Parathyroid adenoma (tissue), 2 donors: ENCODE measurements around the gene AKNA.

ENCODE experiments used
- H2AFZ ChIP-seq: fragments of 300-600 bp; sonication (generic); one replicate; pipeline ENCODE4 v1.7.0; 2017; ENCODE audit warnings: antibody characterized with exemption, mild to moderate bottlenecking
- H3K27ac ChIP-seq: fragments of 300-600 bp; sonication (generic); one replicate; pipeline ENCODE4 v1.7.0; 2017
- H3K27me3 ChIP-seq: fragments of 300-600 bp; sonication (generic); one replicate; pipeline ENCODE4 v1.7.0; 2017; ENCODE audit warnings: low read length; ENCODE audit not compliant: control insufficient read depth, insufficient read depth
- H3K36me3 ChIP-seq: fragments of 300-600 bp; sonication (generic); one replicate; pipeline ENCODE4 v1.7.0; 2017; ENCODE audit warnings: low read length; ENCODE audit not compliant: control insufficient read depth, insufficient read depth
- H3K4me1 ChIP-seq: fragments of 300-600 bp; sonication (generic); one replicate; pipeline ENCODE4 v1.7.0; 2017; ENCODE audit warnings: control low read depth
- H3K4me2 ChIP-seq: fragments of 300-600 bp; sonication (generic); one replicate; pipeline ENCODE4 v1.7.0; 2017; ENCODE audit warnings: low read length
- H3K4me3 ChIP-seq: fragments of 300-600 bp; sonication (generic); one replicate; pipeline ENCODE4 v1.7.0; 2017; ENCODE audit warnings: low read depth, low read length
- H3K79me2 ChIP-seq: fragments of 300-600 bp; sonication (generic); one replicate; pipeline ENCODE4 v1.7.0; 2017; ENCODE audit warnings: control low read depth
- H3K9ac ChIP-seq: fragments of 300-600 bp; sonication (generic); one replicate; pipeline ENCODE4 v1.7.0; 2017; ENCODE audit warnings: mild to moderate bottlenecking
- H3K9me3 ChIP-seq: fragments of 300-600 bp; sonication (generic); one replicate; pipeline ENCODE4 v1.7.0; 2017; ENCODE audit warnings: low read length; ENCODE audit not compliant: control insufficient read depth
- TF ChIP-seq, protein P1 (sequence below): fragments of 300-600 bp; sonication (generic); IDR thresholded peaks from one replicate; pipeline ENCODE4 v1.7.0; 2017; ENCODE audit warnings: antibody characterized with exemption, mild to moderate bottlenecking
- donor health status: primary hyperparathyroidism.

The AKNA gene

DNA sequence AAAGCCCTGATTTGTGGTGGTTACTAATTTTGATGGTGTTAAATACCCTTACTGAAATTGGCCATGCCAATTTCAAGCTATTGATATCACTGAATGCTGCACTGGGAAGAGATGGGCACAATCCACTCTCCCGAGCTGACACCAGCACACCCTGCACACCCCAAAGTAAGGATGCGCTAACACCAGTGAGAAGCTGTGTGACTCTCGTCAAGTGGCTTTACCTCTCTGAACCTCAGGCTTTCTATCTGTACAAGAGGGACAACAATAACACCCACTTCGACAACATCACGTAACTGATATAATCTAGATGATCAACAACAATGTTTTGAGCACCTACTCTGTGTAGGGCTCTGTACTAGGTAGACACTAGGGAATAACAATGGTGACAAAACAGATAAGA, 8.0 kb upstream of the AKNA start:
- Histone ChIP-seq H3K9me3 (no peaks in the 10 kb centered on the region), H2AFZ (no peak overlapping the region), H3K4me3 (no peak overlapping the region), H3K36me3 (no peaks in the 10 kb centered on the region), H3K79me2 (no peaks in the 10 kb centered on the region), H3K27ac (no peak overlapping the region), H3K4me2 (no peak overlapping the region), H3K27me3 (no peaks in the 10 kb centered on the region), H3K4me1 (no peaks in the 10 kb centered on the region), H3K9ac (no peak overlapping the region)
- TF ChIP-seq, protein P1, sequence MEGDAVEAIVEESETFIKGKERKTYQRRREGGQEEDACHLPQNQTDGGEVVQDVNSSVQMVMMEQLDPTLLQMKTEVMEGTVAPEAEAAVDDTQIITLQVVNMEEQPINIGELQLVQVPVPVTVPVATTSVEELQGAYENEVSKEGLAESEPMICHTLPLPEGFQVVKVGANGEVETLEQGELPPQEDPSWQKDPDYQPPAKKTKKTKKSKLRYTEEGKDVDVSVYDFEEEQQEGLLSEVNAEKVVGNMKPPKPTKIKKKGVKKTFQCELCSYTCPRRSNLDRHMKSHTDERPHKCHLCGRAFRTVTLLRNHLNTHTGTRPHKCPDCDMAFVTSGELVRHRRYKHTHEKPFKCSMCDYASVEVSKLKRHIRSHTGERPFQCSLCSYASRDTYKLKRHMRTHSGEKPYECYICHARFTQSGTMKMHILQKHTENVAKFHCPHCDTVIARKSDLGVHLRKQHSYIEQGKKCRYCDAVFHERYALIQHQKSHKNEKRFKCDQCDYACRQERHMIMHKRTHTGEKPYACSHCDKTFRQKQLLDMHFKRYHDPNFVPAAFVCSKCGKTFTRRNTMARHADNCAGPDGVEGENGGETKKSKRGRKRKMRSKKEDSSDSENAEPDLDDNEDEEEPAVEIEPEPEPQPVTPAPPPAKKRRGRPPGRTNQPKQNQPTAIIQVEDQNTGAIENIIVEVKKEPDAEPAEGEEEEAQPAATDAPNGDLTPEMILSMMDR = no peak

DNA sequence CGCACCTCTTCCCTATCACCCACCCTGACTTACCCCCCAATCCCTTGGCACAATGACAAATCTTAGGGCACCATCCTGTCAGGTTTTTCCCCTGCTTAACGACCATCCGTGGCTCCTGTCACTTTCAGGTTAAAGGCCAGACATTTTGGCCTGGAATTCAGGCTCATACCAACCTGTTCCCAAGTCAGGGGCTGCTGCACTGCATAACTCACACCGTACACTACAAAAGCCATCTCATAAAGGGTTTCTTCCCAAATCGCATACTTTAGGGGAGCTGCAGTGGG, 7.5 kb upstream of the AKNA start:
- Histone ChIP-seq H3K9ac (no peak overlapping the region), H3K4me3 (no peak overlapping the region), H3K4me2 (no peak overlapping the region), H3K79me2 (no peaks in the 10 kb centered on the region), H2AFZ (no peak overlapping the region), H3K4me1 (no peaks in the 10 kb centered on the region), H3K36me3 (no peaks in the 10 kb centered on the region), H3K27ac (no peak overlapping the region), H3K27me3 (no peaks in the 10 kb centered on the region), H3K9me3 (no peaks in the 10 kb centered on the region)
- TF ChIP-seq, protein P1 = no peak

DNA sequence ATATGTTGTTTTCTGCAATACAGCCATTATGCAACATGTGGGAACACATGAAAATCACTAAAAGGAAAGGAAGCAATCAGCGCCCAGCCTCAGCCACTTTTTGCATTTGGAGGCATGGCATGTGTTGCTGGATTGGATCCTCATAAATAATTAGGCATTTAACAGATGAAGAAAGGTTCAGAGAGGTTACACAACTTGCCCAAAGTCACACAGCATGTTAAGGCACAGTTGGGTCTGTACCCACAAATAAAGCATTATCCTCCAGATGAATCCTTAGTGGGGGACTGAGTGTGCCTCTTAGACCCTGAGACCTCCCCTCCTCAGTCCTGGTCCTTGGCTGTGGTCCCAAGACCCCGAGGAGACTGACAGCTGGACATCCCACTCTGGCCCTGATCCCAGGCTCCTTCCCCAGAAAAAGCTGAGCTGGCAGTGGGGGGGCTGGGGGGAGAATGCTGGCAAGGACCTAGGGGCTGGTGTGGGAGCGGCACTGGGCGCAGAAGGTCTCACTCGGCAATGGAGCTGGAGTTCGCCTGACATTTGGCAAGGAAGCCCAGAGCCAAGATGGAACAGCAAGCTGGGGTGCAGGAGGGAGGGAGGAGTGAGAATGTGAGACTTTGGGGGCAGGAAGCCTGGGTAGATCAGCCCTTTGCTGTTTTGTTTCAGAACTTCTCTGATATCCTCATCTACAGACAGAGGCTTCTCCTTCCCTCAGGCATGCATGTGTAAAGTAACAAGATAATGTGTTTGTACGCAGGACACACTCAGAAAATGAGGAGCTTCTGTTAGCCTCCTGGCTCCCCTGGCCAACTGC, 6.9 kb upstream of the AKNA start:
- Histone ChIP-seq H2AFZ (no peak overlapping the region), H3K36me3 (no peaks in the 10 kb centered on the region), H3K4me2 (no peak overlapping the region), H3K9me3 (no peaks in the 10 kb centered on the region), H3K79me2 (no peaks in the 10 kb centered on the region), H3K9ac (no peak overlapping the region), H3K27me3 (no peaks in the 10 kb centered on the region), H3K27ac (no peak overlapping the region), H3K4me1 (no peaks in the 10 kb centered on the region), H3K4me3 (no peak overlapping the region)
- TF ChIP-seq, protein P1 = no peak

DNA sequence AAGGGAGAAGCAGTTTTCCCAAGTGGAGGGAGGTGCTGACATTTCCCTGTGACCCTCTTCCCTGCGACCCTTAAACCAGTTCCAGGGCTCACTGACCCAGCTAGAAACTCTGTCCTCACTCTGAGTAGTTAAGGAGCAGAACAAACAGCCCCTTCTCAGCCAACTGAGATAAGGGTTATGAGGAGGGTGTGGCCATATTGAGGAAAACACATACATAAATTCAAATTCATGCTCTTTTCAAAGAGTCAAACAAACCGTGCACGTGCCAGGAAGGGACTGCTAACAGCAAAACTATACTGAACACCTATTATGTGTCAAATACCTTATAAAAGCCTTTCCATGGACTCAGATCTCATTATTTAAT, 4.9 kb upstream of the AKNA start:
- no peaks in the 10 kb centered on the region for H3K27me3 ChIP-seq
- no peak overlapping the region for H2AFZ ChIP-seq
- H3K4me1 ChIP-seq = no peaks in the 10 kb centered on the region
- no peak overlapping the region for H3K4me2 ChIP-seq
- no peak overlapping the region for H3K9ac ChIP-seq
- no peaks in the 10 kb centered on the region for H3K79me2 ChIP-seq
- TF ChIP-seq, protein P1 = no peak
- H3K36me3 ChIP-seq = no peaks in the 10 kb centered on the region
- no peaks in the 10 kb centered on the region for H3K9me3 ChIP-seq
- no peak overlapping the region for H3K27ac ChIP-seq
- no peak overlapping the region for H3K4me3 ChIP-seq

DNA sequence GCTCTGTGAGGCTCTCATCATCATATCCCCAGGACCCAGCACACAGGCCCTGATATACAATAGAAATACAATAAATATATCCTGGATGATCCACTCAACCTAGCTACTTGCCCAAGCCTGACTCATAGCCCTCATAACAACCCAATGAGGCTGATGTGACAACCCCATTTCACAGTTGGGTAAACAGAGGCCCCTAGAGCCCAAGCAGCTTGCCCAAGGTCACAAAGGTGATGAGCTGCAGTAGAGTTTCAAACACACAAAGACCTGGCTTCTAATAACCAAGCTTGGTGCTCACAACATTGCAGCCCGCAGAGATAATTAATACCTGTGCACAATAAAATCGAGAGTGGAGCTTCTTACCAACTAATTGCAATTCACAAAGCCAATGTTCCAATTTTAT, 3.2 kb upstream of the AKNA start:
- H3K4me2 ChIP-seq = no peak overlapping the region
- H3K79me2 ChIP-seq = no peaks in the 10 kb centered on the region
- no peak overlapping the region for H3K4me3 ChIP-seq
- H2AFZ ChIP-seq = no peak overlapping the region
- no peak overlapping the region for H3K27ac ChIP-seq
- H3K36me3 ChIP-seq = no peaks in the 10 kb centered on the region
- TF ChIP-seq, protein P1 = no peak
- no peaks in the 10 kb centered on the region for H3K4me1 ChIP-seq
- H3K27me3 ChIP-seq = no peaks in the 10 kb centered on the region
- H3K9ac ChIP-seq = no peak overlapping the region
- H3K9me3 ChIP-seq = no peaks in the 10 kb centered on the region
